PC-9 (cell line): ENCODE results near the gene CTSE.

Source experiments
- EZH2 ChIP-seq: fragments of 200-600 bp; sonication (generic); IDR thresholded peaks from 2 replicates; pipeline ENCODE4 v1.8.0; 2017; ENCODE audit warnings: antibody characterized with exemption, low read depth
- TF ChIP-seq, protein P1 (sequence below): fragments of 200-600 bp; sonication (generic); conservative IDR thresholded peaks from 2 replicates; pipeline ENCODE4 v1.6.1; 2017; ENCODE audit warnings: mixed run types, antibody characterized with exemption, mild to moderate bottlenecking, moderate library complexity

GRCh38 chr1:205976036-205976435, 47.7 kb downstream of the CTSE start:
- TF ChIP-seq, protein P1, sequence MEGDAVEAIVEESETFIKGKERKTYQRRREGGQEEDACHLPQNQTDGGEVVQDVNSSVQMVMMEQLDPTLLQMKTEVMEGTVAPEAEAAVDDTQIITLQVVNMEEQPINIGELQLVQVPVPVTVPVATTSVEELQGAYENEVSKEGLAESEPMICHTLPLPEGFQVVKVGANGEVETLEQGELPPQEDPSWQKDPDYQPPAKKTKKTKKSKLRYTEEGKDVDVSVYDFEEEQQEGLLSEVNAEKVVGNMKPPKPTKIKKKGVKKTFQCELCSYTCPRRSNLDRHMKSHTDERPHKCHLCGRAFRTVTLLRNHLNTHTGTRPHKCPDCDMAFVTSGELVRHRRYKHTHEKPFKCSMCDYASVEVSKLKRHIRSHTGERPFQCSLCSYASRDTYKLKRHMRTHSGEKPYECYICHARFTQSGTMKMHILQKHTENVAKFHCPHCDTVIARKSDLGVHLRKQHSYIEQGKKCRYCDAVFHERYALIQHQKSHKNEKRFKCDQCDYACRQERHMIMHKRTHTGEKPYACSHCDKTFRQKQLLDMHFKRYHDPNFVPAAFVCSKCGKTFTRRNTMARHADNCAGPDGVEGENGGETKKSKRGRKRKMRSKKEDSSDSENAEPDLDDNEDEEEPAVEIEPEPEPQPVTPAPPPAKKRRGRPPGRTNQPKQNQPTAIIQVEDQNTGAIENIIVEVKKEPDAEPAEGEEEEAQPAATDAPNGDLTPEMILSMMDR = no peak
- no peak for TF ChIP-seq EZH2
